IMR-90 (cell line): Measurements from ENCODE around the gene TOP2A. TPM values are rescaled to one million over a fixed set of nuclear protein-coding genes. Genes with fewer than 3 reads are reported as not detected.

ENCODE experiments used
- ATAC-seq: fragments of 200-7000 bp; cut with Tn5 transposase; 2 replicates; pipeline ENCODE4 v1.9.1; 2020; ENCODE audit warnings: low read depth, mild to moderate bottlenecking, moderate library complexity
- BruUV-seq: library from RNA; stranded (reverse); fragments of 400-500 nt; replicated peaks from 2 replicates; lab custom pipeline; 2021; lab: Mats Ljungman, UMichigan
- CTCF ChIA-PET: fragments of 300-600 bp; formaldehyde crosslinking; extraction: SDS; loops from one replicate; lab custom pipeline; 2021; ENCODE audit warnings: antibody characterized with exemption; lab: Yijun Ruan, JAX
- POLR2A ChIA-PET: fragments of 300-600 bp; sonication (Branson Sonifier 250); formaldehyde crosslinking; loops from one replicate; lab custom pipeline; 2022; ENCODE audit warnings: antibody characterized with exemption; ENCODE audit not compliant: unreplicated experiment; lab: Charles Lee
- DNase-seq: peaks from one replicate; pipeline ENCODE4 v3.0.0; 2013
- H2AFZ ChIP-seq: replicated peaks from 2 replicates; pipeline ENCODE3; 2013; ENCODE audit warnings: low read length, mild to moderate bottlenecking; ENCODE audit not compliant: poor library complexity
- H2AK5ac ChIP-seq: 2 replicates; pipeline ENCODE4 v1.6.1; 2013; ENCODE audit warnings: low read depth, low read length, inconsistent platforms
- H2AK9ac ChIP-seq: replicated peaks from 2 replicates; pipeline ENCODE3; 2013; ENCODE audit warnings: mild to moderate bottlenecking, low read depth, low read length, moderate library complexity; ENCODE audit not compliant: poor library complexity
- H2BK120ac ChIP-seq: 2 replicates; pipeline ENCODE4 v1.6.1; 2013; ENCODE audit warnings: low read depth, low read length, inconsistent platforms
- H2BK15ac ChIP-seq: 3 replicates; pipeline ENCODE4 v1.6.1; 2013; ENCODE audit warnings: low read depth, low read length, inconsistent platforms
- H2BK20ac ChIP-seq: 2 replicates; pipeline ENCODE4 v1.6.1; 2013; ENCODE audit warnings: low read depth, mild to moderate bottlenecking, inconsistent platforms, low read length, moderate library complexity
- H2BK5ac ChIP-seq: 2 replicates; pipeline ENCODE4 v1.6.1; 2013; ENCODE audit warnings: mild to moderate bottlenecking, low read depth, low read length, inconsistent platforms; ENCODE audit not compliant: poor library complexity, severe bottlenecking
- H3K14ac ChIP-seq: replicated peaks from 2 replicates; pipeline ENCODE4 v1.6.1; 2013; ENCODE audit warnings: low read depth, low read length, inconsistent platforms
- H3K18ac ChIP-seq: 2 replicates; pipeline ENCODE4 v1.6.1; 2013; ENCODE audit warnings: low read depth, low read length, control low read depth
- H3K23ac ChIP-seq: 2 replicates; pipeline ENCODE4 v1.6.1; 2013; ENCODE audit warnings: low read depth, low read length, inconsistent platforms
- H3K27ac ChIP-seq: 2 replicates; pipeline ENCODE4 v1.5.1; 2013; ENCODE audit warnings: mild to moderate bottlenecking, control low read depth, low read length; ENCODE audit not compliant: insufficient read depth
- H3K27me3 ChIP-seq: 2 replicates; pipeline ENCODE4 v1.6.1; 2013; ENCODE audit warnings: low read length; ENCODE audit not compliant: control insufficient read depth, insufficient read depth
- H3K36me3 ChIP-seq: 2 replicates; pipeline ENCODE4 v1.6.1; 2013; ENCODE audit warnings: low read length, mixed read lengths; ENCODE audit not compliant: control insufficient read depth, insufficient read depth
- H3K4ac ChIP-seq: 2 replicates; pipeline ENCODE4 v1.6.1; 2013; ENCODE audit warnings: low read depth, low read length, inconsistent platforms
- H3K4me1 ChIP-seq: 2 replicates; pipeline ENCODE4 v1.6.1; 2013; ENCODE audit warnings: low read length, mixed read lengths; ENCODE audit not compliant: control insufficient read depth, insufficient read depth
- H3K4me2 ChIP-seq: 2 replicates; pipeline ENCODE4 v1.6.1; 2013; ENCODE audit warnings: low read depth, mild to moderate bottlenecking, control low read depth, low read length, moderate library complexity
- H3K4me3 ChIP-seq: 2 replicates; pipeline ENCODE4 v1.5.1; 2013; ENCODE audit warnings: low read depth, mild to moderate bottlenecking, control low read depth, low read length, moderate library complexity; ENCODE audit not compliant: insufficient read depth
- H3K56ac ChIP-seq: 2 replicates; pipeline ENCODE4 v1.6.1; 2013; ENCODE audit warnings: low read length, inconsistent platforms; ENCODE audit not compliant: insufficient read depth; ENCODE audit errors: extremely low read depth
- H3K79me1 ChIP-seq, 2 experiments: 2 replicates each; pipeline ENCODE4 v1.6.1; 2013; ENCODE audit warnings: low read length in 2 of 2, inconsistent platforms in 1 of 2, low read depth in 1 of 2
- H3K9ac ChIP-seq: 2 replicates; pipeline ENCODE4 v1.6.1; 2013; ENCODE audit warnings: low read depth, low read length, control low read depth
- H3K9me1 ChIP-seq: 2 replicates; pipeline ENCODE4 v1.6.1; 2013; ENCODE audit warnings: low read length, inconsistent platforms; ENCODE audit not compliant: insufficient read depth
- H3K9me3 ChIP-seq: 2 replicates; pipeline ENCODE4 v1.6.1; 2013; ENCODE audit warnings: low read length; ENCODE audit not compliant: control insufficient read depth, insufficient read depth
- H4K20me1 ChIP-seq: 2 replicates; pipeline ENCODE4 v1.6.1; 2013; ENCODE audit warnings: low read length, inconsistent platforms; ENCODE audit not compliant: insufficient read depth
- H4K5ac ChIP-seq: 2 replicates; pipeline ENCODE4 v1.6.1; 2013; ENCODE audit warnings: mild to moderate bottlenecking, low read depth, low read length, control low read depth
- H4K8ac ChIP-seq, 2 experiments: 2 replicates each; pipeline ENCODE4 v1.6.1; 2013; ENCODE audit warnings: low read depth in 2 of 2, low read length in 2 of 2, control low read depth in 1 of 2, inconsistent platforms in 1 of 2
- H4K91ac ChIP-seq: 2 replicates; pipeline ENCODE4 v1.6.1; 2013; ENCODE audit warnings: low read depth, low read length, inconsistent platforms; ENCODE audit not compliant: insufficient read depth
- CEBPB ChIP-seq: IDR thresholded peaks from 2 replicates; pipeline ENCODE4 v1.6.1; 2012; ENCODE audit warnings: low read depth, low read length, improper control_type of control experiment
- POLR2A ChIP-seq: IDR thresholded peaks from 2 replicates; pipeline ENCODE4 v1.6.1; 2012; ENCODE audit warnings: mild to moderate bottlenecking, low read depth, low read length
- WGBS, 2 experiments: methylation state at CpG; one replicate each; pipeline versions ENCODE4 v1.1.5 to v1.1.7; 2013; ENCODE audit warnings: missing lambda C conversion rate in 2 of 2; ENCODE audit not compliant: insufficient read length in 1 of 2; ENCODE audit errors: extremely low coverage in 2 of 2; 5-methylcytosine and 5-hydroxymethylcytosine counted together
- dilution Hi-C: fragments of 300-500 bp; cut with HindIII; formaldehyde crosslinking; loops from one replicate; pipeline ENCODE4 v1.14.3; 2018; ENCODE audit warnings: low sequenced_read_pairs; ENCODE audit not compliant: unreplicated experiment
- in situ Hi-C: fragments of 300-500 bp; cut with MboI; formaldehyde crosslinking; loops from 3 replicates; pipeline ENCODE4 v1.14.3; 2019; ENCODE audit warnings: low sequenced_read_pairs, inconsistent platforms, mixed read lengths
- intact Hi-C: fragments of 100-400 bp; cut with micrococcal nuclease; formaldehyde crosslinking; loops from 2 replicates; pipeline ENCODE4 v1.10.0; 2022
- polyA plus RNA-seq, 3 experiments: library from polyadenylated mRNA; depleted of rRNA; stranded (reverse); fragments of >200 nt; gene quantifications; 2 replicates each; pipeline ENCODE4 v1.2.3, GENCODE V29; 2012; ENCODE audit warnings: low replicate concordance in 1 of 3
- total RNA-seq: library from RNA; depleted of rRNA; stranded (reverse); fragments of >200 nt; gene quantifications from 2 replicates; pipeline ENCODE4 v1.2.3, GENCODE V29; 2012

Gene TOP2A
- total and polyA plus RNA-seq, 2 of the 4 experiments (the other 2 are of a cell fraction) = 43.4 to 68.5 TPM

DNA sequence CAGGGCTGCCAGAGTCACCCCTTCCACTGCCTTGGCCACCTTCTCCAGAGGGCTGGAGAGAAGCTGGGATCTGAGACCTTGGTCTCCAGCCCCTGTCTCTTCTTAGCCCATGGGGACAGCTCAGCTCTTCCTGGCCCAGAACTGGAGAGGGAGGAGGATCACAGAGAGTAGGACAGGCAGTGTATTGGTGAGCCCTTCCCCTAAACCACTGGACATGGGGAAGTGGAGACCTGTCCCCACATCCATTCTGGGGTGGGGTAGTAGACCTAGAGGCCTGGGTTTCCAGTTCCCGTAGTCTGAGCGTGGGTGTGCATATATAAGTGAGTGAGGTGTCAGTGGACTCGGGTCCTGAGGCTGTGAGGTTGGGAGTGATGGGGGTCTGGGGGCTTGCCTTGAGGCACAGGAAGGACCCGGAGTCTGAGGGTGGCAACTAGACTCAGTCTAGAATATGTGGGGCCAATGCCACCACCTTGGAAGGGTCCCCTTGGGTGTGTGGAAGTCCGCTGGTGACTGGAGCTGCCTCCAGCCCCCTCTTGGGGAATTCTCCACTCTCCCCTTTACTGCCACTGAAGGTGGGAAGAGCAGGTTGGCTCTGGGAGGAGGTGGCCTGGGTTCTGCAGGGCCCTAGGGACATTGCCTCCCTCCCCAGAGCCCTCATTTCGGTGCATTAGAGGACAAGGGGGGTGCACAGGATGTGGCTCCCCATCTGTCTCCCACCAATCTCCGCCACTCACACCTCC lies 73.1 kb downstream of the TOP2A start:
- peaks cover 55% of the 10 kb centered on the region for H3K4me1 ChIP-seq
- peak overlapping the region; percentile 77 for H3K9ac ChIP-seq
- in situ Hi-C loops = no loop called here

More for the DNA sequence above, 73.1 kb downstream of the TOP2A start:
- CTCF ChIA-PET = interaction anchor here (1.8 kb wide), 1 partner anchor 28 kb away, joined by 6 read pairs; no protein-coding TSS in a partner anchor
- POLR2A ChIA-PET = no interaction called here
- peak overlapping the region; percentile 85 for H2BK5ac ChIP-seq
- peak overlapping the region; percentile 84 for H2AFZ ChIP-seq
- peak overlapping the region; percentile 84 for H2BK20ac ChIP-seq
- peaks cover 23% of the 10 kb centered on the region for H3K9me1 ChIP-seq
- peak overlapping the region; percentile 91 for H2AK5ac ChIP-seq
- H3K18ac ChIP-seq = peak overlapping the region; percentile 9; the same call in 1 of the 2 replicates
- no peak for DNase-seq
- H4K5ac ChIP-seq = peak overlapping the region; percentile 13; the same call in 1 of the 2 replicates
- peak overlapping the region; percentile 96 for H3K4ac ChIP-seq
- H3K14ac ChIP-seq = peak overlapping the region; percentile 96
- peak overlapping the region; percentile 87 for H3K27ac ChIP-seq
- peak overlapping the region; percentile 82 for H3K4me3 ChIP-seq
- dilution Hi-C loops (no loop called here), intact Hi-C loops (loop anchor here (5.0 kb wide), 1 partner anchor 142 kb away; no protein-coding TSS in a partner anchor)
- H2BK15ac ChIP-seq = peak overlapping the region; percentile 72
- H3K9me3 ChIP-seq = no peaks in the 10 kb centered on the region
- peaks cover 50 to 94% of the 10 kb centered on the region in 2 experiments for H3K79me1 ChIP-seq
- no peaks in the 10 kb centered on the region for H3K27me3 ChIP-seq
- BruUV-seq = no TSS peak
- H2BK120ac ChIP-seq = peak overlapping the region; percentile 89
- H4K91ac ChIP-seq = peak overlapping the region; percentile 86
- H4K20me1 ChIP-seq = peaks cover 59% of the 10 kb centered on the region
- peak overlapping the region; percentile 13 to 48 for H4K8ac ChIP-seq
- H2AK9ac ChIP-seq = peak overlapping the region; percentile 92
- WGBS, 2 experiments = 10% methylated on average over 2 of the region's 7 CpGs; no CpG with 5 or more reads in 1 of the 2 experiments
- peaks cover 15% of the 10 kb centered on the region for H3K36me3 ChIP-seq
- peak overlapping the region; percentile 95 for H3K23ac ChIP-seq
- peak overlapping the region; percentile 41; the same call in 1 of the 2 replicates for H3K56ac ChIP-seq
- no peak for ATAC-seq
- H3K4me2 ChIP-seq = peak overlapping the region; percentile 83
- no peak for TF ChIP-seq CEBPB
- 0 out of 2 replicates have a peak, but pooled peaks have one; percentile 2 for TF ChIP-seq POLR2A
